HG02973 (cell line): ENCODE data around the gene INSRR.

Source experiments
- ATAC-seq: cut with Tn5 transposase; IDR thresholded peaks from one replicate; pipeline ENCODE4 v1.9.1; 2021; ENCODE audit warnings: moderate library complexity; ENCODE audit not compliant: unreplicated experiment

INSRR gene

DNA sequence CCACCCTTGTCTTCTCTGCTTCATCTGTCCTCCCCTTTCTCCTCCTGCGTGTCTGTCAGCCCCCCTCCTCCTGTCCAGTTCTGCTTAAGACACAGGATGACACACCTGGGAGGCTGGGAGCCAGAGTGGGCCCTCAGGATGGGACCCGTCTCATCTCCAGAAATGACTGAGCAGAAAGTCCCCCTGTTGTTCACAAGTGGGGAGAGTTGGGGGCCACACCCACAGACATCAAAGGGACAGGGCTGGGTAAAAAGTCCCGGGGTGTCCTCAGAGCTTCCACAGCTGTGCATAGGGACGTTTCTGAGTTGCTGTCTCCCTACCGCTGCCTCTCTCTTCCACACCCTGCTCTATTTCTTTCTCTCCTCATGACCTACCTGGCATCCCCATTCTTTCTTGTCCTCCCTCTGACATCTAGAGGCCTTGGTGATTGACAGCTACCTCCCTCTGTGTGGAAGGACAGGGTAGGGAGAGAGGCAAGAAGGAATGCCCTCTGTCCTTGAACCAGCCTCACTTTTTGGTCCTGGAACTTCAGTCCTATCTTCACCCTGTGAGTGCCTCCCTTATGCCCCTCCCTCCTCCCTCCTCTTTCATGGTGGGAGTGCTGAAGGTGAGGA is 22.8 kb downstream of the INSRR start:
- peak; percentile 43 for ATAC-seq

DNA sequence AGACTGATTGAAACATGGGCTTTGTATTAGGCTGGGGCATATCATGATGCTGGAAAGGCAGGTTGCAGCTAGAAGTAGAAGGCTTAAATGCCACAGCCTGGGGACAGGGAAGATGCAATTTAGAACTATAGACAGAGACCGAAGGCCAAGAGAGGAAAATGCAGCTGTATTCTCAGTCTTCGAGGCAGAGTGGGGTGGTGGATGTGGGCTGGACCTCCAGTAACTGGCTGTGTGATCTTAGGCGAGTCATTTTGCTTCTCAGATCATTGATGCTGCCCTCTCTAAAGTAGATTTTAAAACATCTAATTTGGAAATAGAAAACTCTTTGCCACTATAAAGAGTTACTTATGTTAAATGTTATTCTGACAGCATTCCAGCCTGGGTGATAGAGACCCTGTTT is 24.6 kb downstream of the INSRR start:
- ATAC-seq = no peak

DNA sequence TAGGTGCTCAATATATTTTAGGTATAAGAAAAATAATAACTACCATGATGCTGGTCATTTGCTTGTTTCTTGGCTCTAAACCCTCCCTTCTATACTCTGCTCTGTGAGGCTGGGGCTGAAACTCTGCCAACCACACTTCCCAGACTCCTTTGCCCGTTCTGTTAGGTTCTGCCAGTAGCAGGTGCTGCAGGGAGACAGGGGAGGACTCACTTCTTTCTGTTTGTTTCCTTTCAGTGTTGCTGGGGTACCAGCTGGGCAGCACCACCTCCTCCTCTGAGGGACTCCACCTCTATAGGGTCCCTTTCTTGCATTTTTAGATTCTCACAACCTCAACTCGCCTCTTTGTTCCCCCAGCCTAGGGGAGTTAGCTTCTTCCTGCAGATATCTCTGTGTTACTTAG is 25.3 kb downstream of the INSRR start:
- no peak for ATAC-seq

DNA sequence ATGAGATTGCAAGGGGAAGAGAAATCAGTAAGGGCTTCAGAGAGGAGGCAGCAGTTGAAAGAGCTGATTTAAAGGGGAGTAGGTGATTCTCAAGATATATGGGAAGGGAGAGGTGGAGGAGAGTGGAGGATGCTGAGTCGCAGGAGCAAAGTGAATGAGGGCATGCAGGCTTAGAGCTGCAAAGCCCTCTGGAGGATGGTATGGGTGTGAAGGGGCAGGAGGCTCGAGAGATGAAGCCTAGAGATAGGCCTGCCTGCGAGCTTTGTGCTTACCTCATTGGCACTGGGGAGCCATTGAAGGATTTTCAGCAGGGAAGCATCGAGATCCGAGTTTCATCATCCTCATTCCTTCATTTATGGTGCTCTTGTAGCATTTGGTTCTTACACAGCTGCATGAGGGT is 26.5 kb downstream of the INSRR start:
- ATAC-seq = no peak

DNA sequence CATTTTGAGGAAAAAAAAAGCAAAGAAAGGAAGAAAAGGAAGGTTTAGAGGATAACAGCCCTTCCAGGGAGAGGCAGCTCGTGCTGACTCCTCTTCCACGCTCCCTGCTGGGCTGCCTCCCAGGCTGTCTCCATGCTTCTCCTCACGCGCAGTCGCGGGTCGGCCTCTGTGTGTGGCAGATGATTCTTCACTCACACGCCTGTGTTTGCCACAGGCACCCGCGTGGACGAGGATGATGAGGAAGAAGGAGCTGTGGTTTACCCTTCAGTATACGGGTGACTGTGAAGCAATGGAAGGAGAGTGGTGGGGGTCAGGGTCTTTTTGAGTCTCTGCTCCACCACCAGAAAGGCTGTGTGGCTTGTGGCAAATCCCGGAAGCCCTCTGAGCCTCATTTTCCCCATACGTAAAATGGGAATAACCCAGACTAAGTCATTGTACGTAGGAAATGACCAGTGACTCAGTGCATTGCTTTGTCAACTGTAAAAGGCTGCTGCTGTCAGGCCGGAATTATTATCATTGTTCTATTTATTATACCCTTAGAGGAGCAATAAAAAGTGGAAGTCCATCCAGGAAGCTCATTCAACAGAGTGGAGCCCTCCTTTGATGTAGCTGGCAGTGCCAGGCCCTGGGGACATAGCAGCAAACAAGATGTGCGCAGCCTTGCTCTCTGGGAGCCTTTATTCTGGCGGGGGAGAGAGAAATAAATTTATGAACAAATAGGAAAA is 30.4 kb downstream of the INSRR start:
- ATAC-seq = no peak

- no peak for ATAC-seq
Observed at GRCh38 chr1:156826630-156827029, 32.3 kb downstream of the INSRR start.

DNA sequence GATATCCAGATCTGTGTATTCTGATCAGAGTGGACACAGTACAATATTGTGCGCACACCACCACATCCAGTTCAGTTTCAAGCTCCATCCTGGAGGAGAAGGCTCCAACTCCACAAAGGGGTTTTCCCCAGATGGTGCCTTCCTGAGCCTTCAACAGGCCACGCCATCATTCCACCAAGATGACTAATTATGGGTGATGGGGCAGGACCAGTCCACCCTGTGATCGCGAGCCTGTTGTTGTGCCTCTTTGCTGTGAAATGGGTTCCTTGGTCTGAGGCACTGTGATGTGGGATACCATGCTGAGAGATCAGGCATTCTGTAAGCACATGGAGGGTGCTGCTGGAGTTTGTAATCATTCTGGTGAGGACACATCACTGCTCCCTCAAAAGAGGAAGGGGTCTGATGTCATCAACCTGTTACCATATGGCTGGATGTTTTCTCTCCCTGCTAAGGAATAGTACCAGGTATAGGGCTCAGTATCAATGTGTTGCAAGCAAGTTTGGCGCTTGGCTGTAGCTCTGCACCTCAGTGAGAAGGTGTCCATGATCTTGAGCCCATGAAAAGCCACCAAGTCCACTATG is 35.6 kb downstream of the INSRR start:
- ATAC-seq = no peak

GRCh38 chr1:156822680-156823079 is 36.2 kb downstream of the INSRR start:
- no peak for ATAC-seq

DNA sequence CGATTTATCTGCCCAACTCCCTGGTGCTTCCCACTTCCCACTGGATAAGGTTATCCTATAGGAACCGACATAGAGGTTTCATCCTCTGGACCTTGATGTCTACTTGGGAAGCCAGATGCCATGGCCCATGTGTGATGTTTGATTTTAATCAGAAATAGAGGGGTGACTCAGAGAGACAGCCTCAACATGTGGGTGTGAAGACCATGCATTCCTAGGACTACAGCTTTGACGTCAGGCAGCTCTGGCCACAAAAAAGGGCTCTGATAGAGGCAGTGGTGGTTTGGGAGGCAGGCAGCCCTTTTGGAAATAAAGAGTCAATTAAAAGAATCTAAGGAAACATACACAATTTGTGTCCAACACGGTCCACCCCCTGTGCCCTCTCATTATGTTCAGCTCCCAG is 37.1 kb downstream of the INSRR start:
- no peak for ATAC-seq

- ATAC-seq = peak; percentile 73
Observed at GRCh38 chr1:156816561-156817328, 42.2 kb downstream of the INSRR start, which contains the start of gene SH2D2A. SH2D2A (minus strand) TSS chr1:156816848; CDS start chr1:156816708, 140 bp downstream.

- ATAC-seq = no peak
Observed at GRCh38 chr1:156815961-156816422, 42.9 kb downstream of the INSRR start.

DNA sequence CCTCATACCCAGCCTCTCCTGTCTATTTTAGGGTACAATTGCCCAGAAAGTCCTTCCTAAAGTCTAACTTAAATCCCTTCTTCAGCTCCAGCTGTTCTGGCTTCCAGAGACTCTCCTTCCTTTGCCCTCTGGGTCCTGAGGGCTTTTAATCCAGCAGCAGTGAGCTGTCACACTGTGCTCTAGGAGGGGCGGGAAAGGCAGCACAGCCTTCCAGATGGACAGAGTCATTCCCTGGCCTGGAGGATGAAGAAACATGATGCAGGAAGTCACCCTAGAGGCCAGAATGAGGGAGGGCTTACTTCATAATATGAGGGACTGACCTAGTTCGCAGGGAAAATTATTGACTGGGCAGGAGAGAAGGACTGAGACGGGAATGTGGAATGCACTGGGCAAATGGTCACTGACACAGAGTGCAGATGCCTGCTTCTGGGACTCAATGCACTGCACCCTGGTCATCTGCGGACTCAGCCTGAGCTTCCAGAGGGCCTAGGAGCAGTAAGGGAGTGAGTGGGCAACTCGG is 43.5 kb downstream of the INSRR start:
- no peak for ATAC-seq

DNA sequence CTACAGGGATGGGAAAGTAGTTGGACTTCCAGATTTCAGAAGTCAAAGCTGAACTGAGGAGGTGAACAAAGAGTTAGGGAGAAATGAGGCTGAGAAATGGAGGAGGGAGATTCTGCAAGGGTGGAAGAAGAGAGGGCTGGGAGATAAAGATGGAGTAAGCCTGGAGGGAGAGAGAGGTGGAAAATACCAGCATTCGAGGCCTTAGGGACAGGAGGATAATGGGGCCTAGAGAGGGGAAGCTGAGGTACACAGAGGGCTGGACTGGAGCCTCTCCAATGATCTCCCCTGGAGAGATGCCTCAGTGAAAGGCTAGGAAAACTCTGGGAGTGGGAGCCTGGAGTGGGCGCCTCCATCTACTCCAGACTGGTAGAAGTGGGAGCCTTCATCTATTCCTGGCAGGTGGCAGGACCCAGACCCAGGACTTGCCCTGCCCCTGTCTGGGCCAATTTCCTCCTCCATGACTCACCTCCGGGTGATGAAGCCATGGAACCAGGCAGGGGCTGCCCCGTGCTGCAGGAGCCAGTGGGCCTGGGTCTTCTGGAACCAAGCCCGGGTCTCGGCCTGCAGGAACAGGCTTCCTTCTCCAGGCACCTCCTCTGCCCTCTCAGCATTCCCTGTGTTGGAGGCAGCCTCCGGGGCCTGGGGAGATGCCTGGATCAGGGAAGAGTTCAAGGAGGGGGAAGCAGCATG is 44.2 kb downstream of the INSRR start:
- ATAC-seq = no peak

- no peak for ATAC-seq
Observed at GRCh38 chr1:156813750-156814570, 45.0 kb downstream of the INSRR start.

- ATAC-seq = no peak
Observed at GRCh38 chr1:156813298-156813697, 45.6 kb downstream of the INSRR start.

DNA sequence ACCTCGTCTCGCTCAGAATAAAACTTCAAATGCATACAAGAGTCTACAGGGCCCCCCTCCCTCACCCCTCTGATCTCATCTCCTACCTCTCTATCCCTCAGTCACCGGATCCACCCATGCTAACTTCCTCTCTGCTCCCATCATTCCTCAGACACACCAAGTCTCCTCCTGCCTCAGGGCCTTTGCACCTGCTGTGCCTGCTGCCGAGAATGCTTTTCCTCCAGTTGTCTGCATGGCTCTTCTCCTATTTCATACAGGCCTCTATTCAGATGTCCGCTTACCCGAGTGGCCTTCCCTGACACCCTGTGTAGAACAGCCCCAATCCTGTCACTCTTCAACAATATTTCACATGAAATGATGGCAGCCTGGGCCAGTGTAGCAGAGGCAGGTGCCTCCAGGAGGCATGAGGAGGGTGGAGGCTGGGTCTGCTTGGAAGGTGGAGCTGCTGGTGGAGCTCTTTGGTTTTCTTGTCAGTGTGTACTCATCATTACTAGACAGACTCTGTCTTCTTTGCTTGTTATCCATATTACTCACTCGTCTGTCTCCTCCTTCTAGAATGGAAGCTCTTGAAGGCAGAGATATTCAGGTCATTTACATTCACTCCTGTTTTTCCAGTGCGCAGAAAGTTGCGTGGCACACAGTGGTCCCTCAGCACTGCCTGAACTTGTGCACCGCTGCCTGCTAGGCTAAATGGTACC is 46.5 kb downstream of the INSRR start:
- no peak for ATAC-seq

DNA sequence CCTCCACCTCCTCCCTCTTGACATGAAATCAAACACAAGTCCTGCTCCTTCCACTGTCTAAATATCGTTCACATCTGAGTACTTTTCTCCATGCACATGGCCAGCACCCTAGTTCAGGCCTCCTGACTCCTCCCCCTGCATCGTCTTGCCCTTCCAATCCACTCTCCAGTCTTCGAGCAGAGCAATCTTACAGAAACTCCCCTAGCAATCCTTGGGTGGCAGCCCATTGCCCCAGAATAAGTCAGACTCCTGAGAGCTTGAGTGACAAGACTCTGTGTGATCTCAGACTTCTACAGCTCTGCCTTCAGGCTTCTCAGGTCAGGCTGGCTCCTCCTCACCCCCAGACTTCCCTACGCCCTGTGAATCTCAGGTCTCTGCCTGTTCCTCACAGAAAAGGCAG is 47.7 kb downstream of the INSRR start:
- no peak for ATAC-seq

DNA sequence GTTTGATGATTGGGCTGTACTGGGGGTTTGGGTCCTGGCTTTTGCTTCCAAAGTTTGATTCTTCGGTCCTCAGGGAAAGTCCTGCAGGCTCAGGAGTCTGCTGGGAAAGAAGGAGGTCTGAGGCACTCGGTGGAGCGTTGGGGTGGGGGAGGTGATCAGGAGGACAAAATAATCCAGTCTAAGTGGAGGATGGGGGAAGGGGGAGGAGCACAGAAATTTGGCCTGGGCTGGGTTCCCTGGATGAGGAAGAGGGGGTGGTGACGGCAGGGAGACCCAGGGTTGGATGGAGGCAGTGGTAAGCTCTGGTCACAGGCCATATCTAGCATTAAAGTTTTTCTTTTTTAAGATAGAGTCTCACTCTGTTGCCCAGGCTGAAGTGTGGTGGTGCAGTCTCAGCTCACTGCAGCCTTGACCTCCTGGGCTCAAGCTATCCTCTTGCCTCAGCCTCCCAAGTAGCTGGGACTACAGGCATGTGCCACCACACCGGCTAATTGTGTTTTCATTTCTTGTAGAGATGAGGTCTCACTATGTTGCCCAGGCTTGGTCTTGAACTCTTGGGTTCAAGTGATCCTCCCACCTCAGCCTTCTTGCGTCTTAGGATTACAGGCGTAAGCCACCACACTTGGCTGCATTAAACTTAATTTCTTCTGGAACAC is 49.1 kb downstream of the INSRR start:
- no peak for ATAC-seq

DNA sequence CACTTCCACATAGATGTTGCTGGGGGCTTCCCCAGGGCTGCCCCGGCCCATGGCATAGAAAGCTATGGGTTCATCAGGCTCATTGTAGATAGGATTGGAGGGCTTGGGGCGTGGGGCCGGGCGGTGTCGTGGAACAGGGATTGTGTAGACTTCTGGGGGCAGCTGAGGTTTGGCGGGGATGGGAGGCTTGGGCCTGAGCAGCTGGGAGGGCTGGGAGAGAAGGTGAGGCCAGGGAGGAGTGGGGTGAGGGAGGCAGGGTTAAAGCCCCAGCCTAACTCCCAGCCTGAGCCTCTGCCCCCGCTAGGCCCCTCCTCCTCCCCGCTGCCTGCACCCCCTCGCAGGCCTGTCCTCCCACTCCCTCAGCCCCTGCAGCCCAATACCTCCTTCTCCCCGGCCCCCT is 49.6 kb downstream of the INSRR start:
- no peak for ATAC-seq
